SK-N-SH treated with all-trans-retinoic acid at 6 μM for 48 hours (cell line): ENCODE results near the gene SMAD6.

Experiments
- ATAC-seq: fragments of 200-7000 bp; cut with Tn5 transposase; 3 replicates; pipeline ENCODE4 v1.9.1; 2020; ENCODE audit warnings: mild to moderate bottlenecking, moderate library complexity
- ARNTL ChIP-seq: fragments of 450-650 bp; formaldehyde crosslinking; IDR thresholded peaks from 2 replicates; pipeline ENCODE4 v1.5.0; 2020; ENCODE audit warnings: low read depth, mild to moderate bottlenecking, moderate library complexity, borderline replicate concordance
- BACH2 ChIP-seq: fragments of 250-450 bp; sonication (Bioruptor Pico); IDR thresholded peaks from 2 replicates; pipeline ENCODE4 v1.9.0; 2021; ENCODE audit warnings: mild to moderate bottlenecking, borderline replicate concordance
- CREB5 ChIP-seq: fragments of 250-450 bp; sonication (Bioruptor Pico); IDR thresholded peaks from 2 replicates; pipeline ENCODE4 v1.5.1; 2020; ENCODE audit warnings: low read depth, mild to moderate bottlenecking, moderate library complexity
- CSDC2 ChIP-seq: fragments of 250-450 bp; sonication (Bioruptor Pico); IDR thresholded peaks from 2 replicates; pipeline ENCODE4 v1.5.0; 2020; ENCODE audit warnings: mild to moderate bottlenecking, moderate library complexity
- CSRNP3 ChIP-seq: fragments of 250-450 bp; sonication (Bioruptor Pico); IDR thresholded peaks from 2 replicates; pipeline ENCODE4 v1.5.1; 2021; ENCODE audit warnings: mild to moderate bottlenecking, moderate library complexity
- ESRRG ChIP-seq: fragments of 250-450 bp; sonication (Bioruptor Pico); IDR thresholded peaks from 2 replicates; pipeline ENCODE4 v1.6.1; 2021; ENCODE audit warnings: mild to moderate bottlenecking
- GLIS3 ChIP-seq: fragments of 250-450 bp; sonication (Bioruptor Pico); IDR thresholded peaks from 2 replicates; pipeline ENCODE4 v1.5.0; 2020; ENCODE audit warnings: mild to moderate bottlenecking, moderate library complexity
- ISL1 ChIP-seq: fragments of 250-450 bp; sonication (Bioruptor Pico); IDR thresholded peaks from 2 replicates; pipeline ENCODE4 v2.1.2; 2022; ENCODE audit warnings: mild to moderate bottlenecking, moderate library complexity
- OSR1 ChIP-seq: fragments of 250-450 bp; sonication (Bioruptor Pico); IDR thresholded peaks from 2 replicates; pipeline ENCODE4 v1.8.0; 2022; ENCODE audit warnings: moderate library complexity, mild to moderate bottlenecking, inconsistent platforms
- PATZ1 ChIP-seq: fragments of 250-450 bp; sonication (Bioruptor Pico); IDR thresholded peaks from 2 replicates; pipeline ENCODE4 v1.8.0; 2020; ENCODE audit warnings: mild to moderate bottlenecking, moderate library complexity, borderline replicate concordance
- POU6F1 ChIP-seq: fragments of 250-450 bp; sonication (Bioruptor Pico); IDR thresholded peaks from 2 replicates; pipeline ENCODE4 v1.8.0; 2021; ENCODE audit warnings: low read depth, mild to moderate bottlenecking, moderate library complexity, borderline replicate concordance
- RARB ChIP-seq: fragments of 250-450 bp; sonication (Bioruptor Pico); IDR thresholded peaks from 2 replicates; pipeline ENCODE4 v1.8.0; 2021; ENCODE audit warnings: mild to moderate bottlenecking, moderate library complexity
- SNAI2 ChIP-seq: fragments of 250-450 bp; sonication (Bioruptor Pico); IDR thresholded peaks from 2 replicates; pipeline ENCODE4 v1.5.0; 2020; ENCODE audit warnings: mild to moderate bottlenecking, moderate library complexity
- TCF4 ChIP-seq: fragments of 250-450 bp; sonication (Bioruptor Pico); IDR thresholded peaks from 2 replicates; pipeline ENCODE4 v1.8.0; 2021; ENCODE audit warnings: mild to moderate bottlenecking, moderate library complexity, borderline replicate concordance
- ZFP3 ChIP-seq: fragments of 250-450 bp; sonication (Bioruptor Pico); IDR thresholded peaks from 2 replicates; pipeline ENCODE4 v1.5.0; 2020; ENCODE audit warnings: mild to moderate bottlenecking, moderate library complexity
- ZFP30 ChIP-seq: fragments of 450-650 bp; formaldehyde crosslinking; IDR thresholded peaks from 2 replicates; pipeline ENCODE4 v1.5.0; 2022; ENCODE audit warnings: mild to moderate bottlenecking, moderate library complexity
- ZNF70 ChIP-seq: fragments of 450-650 bp; formaldehyde crosslinking; IDR thresholded peaks from 2 replicates; pipeline ENCODE4 v1.5.0; 2020; ENCODE audit warnings: mild to moderate bottlenecking, moderate library complexity
- ZNF8 ChIP-seq: fragments of 450-650 bp; formaldehyde crosslinking; IDR thresholded peaks from 2 replicates; pipeline ENCODE4 v1.5.0; 2020; ENCODE audit warnings: mild to moderate bottlenecking, moderate library complexity

SMAD6 gene

GRCh38 chr15:66711862-66712261, 9.8 kb downstream of the SMAD6 start (continued):
- TF ChIP-seq CSRNP3 (CRISPR knock-in tag) (no peak), OSR1 (CRISPR knock-in tag) (no peak), ZNF8 (CRISPR knock-in tag) (no peak)
- TF ChIP-seq, all 23 proteins: peak for 0

- no peak for ATAC-seq
- TF ChIP-seq ZFP30 (CRISPR knock-in tag) (no peak), CSDC2 (CRISPR knock-in tag) (no peak), PATZ1 (CRISPR knock-in tag) (no peak), ZFP3 (no peak), POU6F1 (CRISPR knock-in tag) (no peak), ARNTL (CRISPR knock-in tag) (no peak), TCF4 (CRISPR knock-in tag) (no peak), ISL1 (CRISPR knock-in tag) (no peak), RARB (CRISPR knock-in tag) (no peak), CSRNP3 (CRISPR knock-in tag) (no peak), CREB5 (CRISPR knock-in tag) (no peak), ESRRG (CRISPR knock-in tag) (no peak), ZNF70 (CRISPR knock-in tag) (no peak)
These were observed 11.9 kb downstream of the SMAD6 start for GRCh38 chr15:66713843-66714508.

GRCh38 chr15:66714543-66714981, 12.5 kb downstream of the SMAD6 start:
- no peak for TF ChIP-seq ESRRG (CRISPR knock-in tag)
- no peak for TF ChIP-seq PATZ1 (CRISPR knock-in tag)
- no peak for TF ChIP-seq SNAI2 (CRISPR knock-in tag)
- TF ChIP-seq GLIS3 (CRISPR knock-in tag) = no peak
- TF ChIP-seq BACH2 (CRISPR knock-in tag) = no peak
- TF ChIP-seq TCF4 (CRISPR knock-in tag) = no peak
- no peak for TF ChIP-seq ZFP3
- TF ChIP-seq CREB5 (CRISPR knock-in tag) = no peak
- TF ChIP-seq CSRNP3 (CRISPR knock-in tag) = no peak
- TF ChIP-seq, all 23 proteins: peak for 0
- ATAC-seq = peak; percentile 57
